Fibroblast of the conjunctiva (primary cell): Measurements from ENCODE around the gene CES3.
"Not testable (repeated sequence)": the region's sequence is repeated elsewhere in the genome, so short reads cannot be mapped to it uniquely, and the experiment has no call there.

Source experiments
- DNase-seq: peaks from one replicate; pipeline ENCODE4 v3.0.0-alpha.2; 2010; ENCODE audit warnings: low read depth

Gene CES3

GRCh38 chr16:66945939-66946338 is 15.1 kb upstream of the CES3 start:
- no peak for DNase-seq

GRCh38 chr16:66946541-66946940 is 14.5 kb upstream of the CES3 start:
- no peak for DNase-seq

GRCh38 chr16:66946974-66947301 is 14.1 kb upstream of the CES3 start:
- no peak for DNase-seq

GRCh38 chr16:66947302-66948065 is 13.6 kb upstream of the CES3 start:
- peak; percentile 72 for DNase-seq

- DNase-seq = no peak
Observed at GRCh38 chr16:66948134-66948836, 12.8 kb upstream of the CES3 start.

- DNase-seq = no peak
Observed at GRCh38 chr16:66948837-66949225, 12.2 kb upstream of the CES3 start.

DNA sequence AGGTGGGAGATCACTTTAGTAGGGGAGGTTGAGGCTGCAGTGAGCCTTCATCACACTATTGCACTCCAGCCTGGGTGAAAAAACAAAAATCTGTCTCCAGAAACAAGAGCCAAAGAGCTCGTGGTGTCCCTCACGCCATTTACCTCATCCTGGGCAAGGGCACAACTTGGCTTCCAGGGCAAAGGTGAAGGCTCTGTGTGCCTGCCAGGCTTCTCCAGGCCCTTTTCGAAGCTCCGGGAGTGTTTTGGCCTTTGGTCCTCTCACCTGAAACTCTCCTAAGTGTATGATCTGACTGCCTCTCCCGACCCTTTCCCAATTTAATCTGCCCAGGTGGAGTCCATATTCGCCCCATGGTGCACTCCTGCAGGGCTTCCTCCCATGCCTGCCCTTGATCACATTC is 11.6 kb upstream of the CES3 start:
- DNase-seq = no peak

GRCh38 chr16:66950437-66950836 is 10.6 kb upstream of the CES3 start:
- DNase-seq = no peak

GRCh38 chr16:66950971-66951790 is 9.9 kb upstream of the CES3 start:
- no peak for DNase-seq

GRCh38 chr16:66952430-66953110 is 8.5 kb upstream of the CES3 start:
- no peak for DNase-seq

DNA sequence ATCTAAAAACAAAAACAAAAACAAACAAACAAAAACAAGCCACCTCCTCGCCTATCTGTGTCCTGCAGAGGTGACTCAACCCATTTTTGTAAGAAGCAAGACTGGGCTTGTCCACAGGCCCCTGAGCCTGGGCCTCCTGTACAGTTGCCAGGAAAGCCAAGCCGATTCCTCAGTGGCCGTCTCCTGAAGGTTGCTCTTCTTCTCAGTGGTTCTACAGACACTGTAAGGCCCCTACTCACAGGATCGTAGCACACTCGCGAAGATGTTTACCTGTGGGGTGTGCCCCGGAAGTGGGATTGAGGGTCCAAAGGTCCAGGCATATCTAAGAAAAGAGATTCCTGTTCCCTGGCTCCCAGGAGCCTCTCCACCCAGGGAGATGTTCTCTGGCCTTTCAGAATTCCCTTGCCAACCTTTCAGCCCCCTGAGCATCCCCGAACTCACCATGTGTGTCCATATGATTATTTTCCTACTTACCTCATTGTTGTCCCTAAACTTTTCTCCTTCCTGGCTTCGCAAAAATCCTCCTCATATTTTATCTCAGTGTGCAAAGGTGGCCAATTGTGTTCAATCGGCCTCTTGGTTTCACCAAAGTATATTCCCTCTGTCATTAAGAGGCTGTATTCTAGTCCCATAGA is 7.5 kb upstream of the CES3 start:
- no peak for DNase-seq

DNA sequence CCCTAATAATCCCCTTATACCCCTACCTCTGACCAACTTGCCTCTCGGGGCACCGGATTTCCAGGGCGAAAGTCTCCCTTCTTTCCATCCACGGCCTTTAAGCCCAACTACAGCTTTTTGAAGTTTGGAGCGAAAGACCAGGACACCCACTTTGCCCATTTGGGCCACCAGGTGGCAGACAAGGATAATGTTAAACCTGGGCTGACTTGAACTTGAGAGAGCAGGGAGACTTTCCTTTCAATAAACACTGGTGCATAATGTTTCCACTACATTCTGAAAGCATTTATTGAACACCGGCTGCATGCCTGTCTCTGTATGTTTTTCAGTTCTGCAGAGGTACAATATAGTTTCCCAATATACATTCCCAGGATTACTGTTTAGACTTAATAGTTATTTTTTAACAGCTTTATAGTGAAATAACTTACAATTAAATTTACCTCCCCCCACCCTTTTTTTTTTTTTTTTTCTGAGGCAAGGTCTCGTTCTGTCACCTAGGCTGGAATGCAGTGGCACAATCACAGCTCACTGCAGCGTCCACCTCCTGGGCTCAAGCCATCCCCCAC is 6.9 kb upstream of the CES3 start:
- DNase-seq = peak; percentile 58

- not testable (repeated sequence) for DNase-seq
Observed at GRCh38 chr16:66955363-66956153, 5.5 kb upstream of the CES3 start.

DNA sequence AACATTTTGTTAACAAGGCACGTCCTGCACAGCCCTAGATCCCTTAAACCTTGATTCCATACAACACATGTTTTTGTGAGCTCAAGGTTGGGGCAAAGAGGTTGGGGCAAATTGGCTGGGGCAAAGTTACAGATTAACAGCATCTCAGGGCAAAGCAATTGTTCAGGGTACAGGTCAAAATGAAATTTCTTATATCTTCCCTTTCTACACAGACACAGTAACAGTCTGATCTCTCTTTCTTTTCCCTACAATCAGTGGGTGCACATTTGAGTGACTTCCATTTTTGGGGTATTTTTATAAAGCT is 5.0 kb upstream of the CES3 start:
- DNase-seq = not testable (repeated sequence)

GRCh38 chr16:66958857-66959703 is 2.0 kb upstream of the CES3 start:
- no peak for DNase-seq

DNA sequence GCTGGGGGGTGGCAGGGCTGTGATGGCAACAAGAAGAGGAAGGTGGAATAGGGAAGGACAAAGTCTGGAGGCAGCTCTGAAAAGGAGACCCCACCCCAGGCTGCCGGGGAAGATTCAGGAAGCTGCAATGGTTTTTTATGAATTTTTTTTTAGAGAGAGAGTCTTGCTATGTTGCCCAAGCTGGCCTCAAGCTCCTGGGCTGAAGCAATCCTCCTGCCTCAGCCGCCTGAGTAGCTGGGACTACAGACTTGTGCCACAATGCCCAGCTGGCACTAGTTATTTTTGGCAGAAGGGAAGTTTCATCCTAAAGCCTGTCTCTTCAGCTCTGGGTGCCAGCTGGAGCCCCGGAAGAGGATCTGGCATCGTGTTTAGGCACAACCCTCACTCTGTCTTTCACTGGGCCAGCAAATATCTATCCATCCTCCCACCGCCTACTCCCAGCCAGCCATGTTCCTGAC is 1.3 kb upstream of the CES3 start:
- no peak for DNase-seq

- no peak for DNase-seq
Observed at GRCh38 chr16:66960270-66960669, 796 bp upstream of the CES3 start.

DNA sequence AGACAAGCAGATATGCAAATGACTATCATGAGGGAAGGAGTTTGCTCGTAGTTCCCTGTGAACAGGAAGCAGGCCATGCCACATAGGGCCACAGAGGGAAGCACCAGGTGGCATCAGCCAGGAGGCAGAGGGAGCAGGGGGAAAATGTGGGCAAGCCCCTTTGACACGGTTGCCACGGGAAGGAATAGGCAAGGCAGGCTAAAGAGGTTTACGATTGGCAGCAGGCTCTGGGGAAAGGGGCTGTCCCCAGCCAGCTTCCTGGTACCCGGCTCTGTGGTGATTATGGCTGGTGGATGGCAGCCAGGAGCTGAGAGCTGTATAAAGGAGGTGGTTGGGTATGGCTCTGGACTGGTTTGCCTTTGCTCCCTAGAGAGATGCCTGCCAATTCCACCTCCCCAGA is 848 bp downstream of the CES3 start:
- no peak for DNase-seq

GRCh38 chr16:66964049-66964448 is 3.0 kb downstream of the CES3 start:
- no peak for DNase-seq

- DNase-seq = no peak
Observed at GRCh38 chr16:66968847-66969246, 7.8 kb downstream of the CES3 start.
